ENCODE measurements around the gene SLC25A1.

SLC25A1 gene

DNA sequence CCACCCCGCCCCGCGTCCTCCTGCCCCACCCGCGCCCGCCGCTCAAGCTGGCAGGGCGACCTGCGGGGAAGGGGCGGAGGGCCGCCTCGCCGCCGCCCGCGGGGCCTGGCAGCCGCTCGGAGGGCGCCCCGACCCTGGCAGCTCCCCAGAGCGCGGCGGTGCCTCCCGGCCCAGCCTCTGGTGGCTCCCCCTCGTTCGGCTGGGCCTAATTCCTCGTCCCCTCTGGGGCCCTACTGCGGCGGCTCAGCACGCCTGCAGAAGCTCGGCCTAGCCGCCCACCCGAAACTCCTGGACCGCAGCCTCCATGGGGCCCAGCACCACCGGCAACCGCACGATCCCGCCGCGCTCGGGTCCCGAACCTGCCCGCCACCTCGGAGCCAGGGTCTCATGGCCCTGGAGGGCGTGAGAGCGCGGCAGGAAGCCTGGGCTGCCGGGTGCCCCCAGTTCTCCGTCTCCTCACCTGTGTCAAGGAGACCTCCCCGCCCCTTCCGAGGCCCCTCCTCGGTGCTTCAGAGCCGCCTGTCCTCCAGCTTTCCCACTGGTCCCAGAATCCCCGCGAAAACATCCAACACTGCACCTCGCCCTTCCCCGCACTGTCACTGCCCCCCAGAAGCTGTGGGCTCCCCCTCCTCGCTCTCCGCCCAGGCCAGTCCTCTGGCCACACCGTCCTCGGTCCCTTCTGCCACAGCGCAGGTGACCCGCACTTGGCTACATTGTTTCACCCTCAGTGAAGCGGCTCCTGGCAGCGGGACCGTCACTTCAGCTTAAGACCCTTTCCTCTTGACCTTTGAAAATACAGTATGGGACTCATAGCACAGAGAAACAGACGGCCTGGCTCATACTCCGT lies 27.8 kb downstream of the SLC25A1 start:
- no peak overlapping the region for H3K4me3 ChIP-seq (replicated peaks in 1 of 2; ENCODE audit: low read depth in 2 of 2, low read length in 2 of 2)
- TF ChIP-seq CTCF (IDR thresholded peaks at IDR 0.05; ENCODE audit: low read depth, low read length), result no peak
- no peak for DNase-seq (ENCODE audit: low read depth in 2 of 2)

DNA sequence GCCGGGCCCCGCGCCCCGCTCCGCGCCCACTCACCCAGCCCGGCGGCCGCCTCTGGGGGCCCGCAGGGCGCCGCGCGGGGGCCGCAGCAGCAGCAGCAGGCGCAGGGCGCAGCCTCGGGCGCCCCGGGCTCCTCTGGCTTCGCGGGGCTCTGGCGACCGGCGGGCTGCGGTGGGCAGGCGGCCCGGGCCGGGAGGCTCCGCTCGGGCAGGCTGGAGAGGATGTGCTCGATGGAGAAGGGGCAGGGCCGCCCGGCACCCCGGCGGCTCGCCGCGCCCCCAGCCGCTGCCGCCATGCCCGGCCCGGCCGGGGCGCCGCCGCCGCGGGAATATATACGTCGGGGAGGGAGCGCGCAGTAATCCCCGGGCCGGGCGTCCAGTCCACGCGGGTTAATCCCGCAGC lies 28.5 kb downstream of the SLC25A1 start, which contains the start of gene GSC2:
Gene GSC2, minus strand, starts transcription at position 302 of the 400 bp plus-strand sequence. Its CDS starts 9 bp downstream, at position 293.
- no peak within 1 kb of the TSS for H3K4me3 ChIP-seq (replicated peaks in 1 of 2; ENCODE audit: low read depth in 2 of 2, low read length in 2 of 2)
- DNase-seq (ENCODE audit: low read depth in 2 of 2), result no peak
- TF ChIP-seq CTCF (IDR thresholded peaks at IDR 0.05; ENCODE audit: low read depth, low read length), result no peak

DNA sequence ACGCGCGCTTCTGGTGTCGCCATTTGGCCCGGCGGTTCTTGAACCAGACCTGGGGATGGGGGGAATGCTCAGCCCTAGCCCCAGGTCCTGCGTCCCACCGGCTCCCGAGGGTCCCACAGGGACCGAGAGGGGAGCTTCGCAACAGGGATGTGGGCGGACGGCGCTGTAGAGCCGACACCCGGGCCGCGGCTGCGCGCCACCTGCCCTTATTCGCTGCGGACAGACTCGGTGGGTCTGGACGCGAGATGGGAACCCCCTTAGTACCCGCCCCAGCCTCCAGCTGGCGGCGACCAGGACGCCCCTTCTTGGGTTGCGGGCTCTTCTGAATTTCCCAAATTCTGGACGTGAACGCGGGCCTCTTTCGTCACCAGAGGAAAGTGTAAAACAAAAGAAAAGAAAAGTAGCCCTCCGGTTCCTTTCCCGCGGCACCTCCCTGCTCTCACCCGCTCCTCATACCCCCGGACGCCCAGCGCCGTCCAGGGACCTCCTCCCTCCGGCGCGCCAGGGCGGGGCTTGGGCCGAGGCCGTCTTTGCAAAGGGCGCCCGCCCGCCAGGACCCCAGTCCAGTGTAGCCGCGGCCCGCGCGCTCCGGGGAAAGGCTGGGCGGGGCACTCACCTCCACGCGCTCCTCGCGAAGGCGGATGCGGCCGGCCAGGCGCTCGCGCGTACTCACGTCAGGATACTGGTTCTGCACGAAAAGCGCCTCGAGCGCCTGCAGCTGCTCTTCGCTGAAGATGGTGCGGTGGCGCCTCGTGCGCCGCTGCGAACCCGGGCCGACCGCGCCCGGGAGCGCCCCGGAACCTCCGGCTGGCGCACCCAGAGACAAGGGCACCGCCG lies 29.3 kb downstream of the SLC25A1 start:
- no peak overlapping the region for H3K4me3 ChIP-seq (replicated peaks in 1 of 2; ENCODE audit: low read depth in 2 of 2, low read length in 2 of 2)
- no peak for TF ChIP-seq CTCF (IDR thresholded peaks at IDR 0.05; ENCODE audit: low read depth, low read length)
- DNase-seq (ENCODE audit: low read depth in 2 of 2), result no peak

DNA sequence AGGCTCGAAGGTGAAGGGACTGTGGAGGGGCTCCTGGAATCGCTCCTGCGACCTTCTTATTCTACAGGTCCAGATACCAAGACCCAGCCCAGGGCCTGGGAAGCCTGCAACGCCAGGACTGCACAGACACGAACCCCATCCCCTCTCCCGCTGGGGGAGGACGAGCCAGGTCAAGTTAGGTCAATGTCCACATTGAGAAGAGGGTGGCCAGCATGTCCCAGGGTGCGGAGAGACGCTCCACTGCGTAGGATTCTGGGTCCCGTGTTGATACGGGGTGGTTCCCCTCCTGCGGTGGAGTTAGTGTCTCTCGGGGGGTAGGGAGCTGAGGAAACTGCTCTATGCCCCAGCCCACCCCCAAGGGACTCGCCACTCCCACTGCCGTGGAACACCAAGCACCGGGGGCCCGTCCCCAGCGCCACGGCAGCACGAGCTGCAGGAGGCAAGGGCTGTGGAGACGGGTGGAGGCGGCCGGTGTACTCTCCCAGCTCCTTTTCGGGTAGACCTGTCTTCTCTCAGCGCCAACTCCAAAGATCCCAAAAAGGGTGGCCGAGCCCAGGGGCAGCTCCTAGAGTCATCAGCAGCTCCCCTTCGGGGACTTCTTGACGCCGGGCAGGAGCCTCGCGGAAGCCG lies 30.0 kb downstream of the SLC25A1 start:
- no peak for DNase-seq (ENCODE audit: low read depth in 2 of 2)
- no peak for TF ChIP-seq CTCF (IDR thresholded peaks at IDR 0.05; ENCODE audit: low read depth, low read length)
- H3K4me3 ChIP-seq (replicated peaks in 1 of 2; ENCODE audit: low read depth in 2 of 2, low read length in 2 of 2), result no peak overlapping the region

DNA sequence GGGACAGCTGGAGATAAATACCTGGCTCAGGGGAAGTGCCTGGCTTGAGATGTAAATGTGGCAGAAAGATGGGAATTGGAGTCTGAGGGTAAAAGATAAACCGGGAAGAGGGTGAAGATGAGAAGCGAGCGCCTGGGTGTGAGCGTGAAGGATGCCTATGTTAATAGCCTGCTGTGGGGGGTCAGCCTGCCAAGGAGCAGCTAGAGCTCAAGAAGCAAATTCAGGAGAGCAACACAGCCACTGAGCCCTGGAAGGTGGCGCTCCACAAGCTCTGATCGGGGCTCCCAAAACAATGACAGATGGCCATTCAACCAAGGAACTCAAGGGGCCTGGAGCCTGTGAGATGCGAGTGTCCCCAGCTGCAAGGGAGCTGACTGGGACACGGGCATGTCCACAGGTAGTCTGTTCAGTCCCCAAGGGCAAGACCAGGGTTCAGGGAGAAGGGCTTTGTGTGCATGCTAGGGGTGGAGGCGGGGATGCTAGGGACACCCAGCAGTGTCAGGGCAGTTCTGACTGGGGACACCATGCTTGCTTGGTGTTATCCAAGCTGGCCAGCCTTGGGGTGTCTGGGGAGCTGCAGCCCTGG lies 31.2 kb downstream of the SLC25A1 start:
- no peak overlapping the region for H3K4me3 ChIP-seq (replicated peaks in 1 of 2; ENCODE audit: low read depth in 2 of 2, low read length in 2 of 2)
- no peak for DNase-seq (ENCODE audit: low read depth in 2 of 2)
- no peak for TF ChIP-seq CTCF (IDR thresholded peaks at IDR 0.05; ENCODE audit: low read depth, low read length)

GRCh38 chr22:19146215-19146968 lies 32.1 kb downstream of the SLC25A1 start:
- H3K4me3 ChIP-seq (replicated peaks in 1 of 2; ENCODE audit: low read depth in 2 of 2, low read length in 2 of 2), result no peak overlapping the region
- TF ChIP-seq CTCF (IDR thresholded peaks at IDR 0.05; ENCODE audit: low read depth, low read length), result no peak
- DNase-seq (ENCODE audit: low read depth in 2 of 2), result no peak
